RWPE2 (cell line): ENCODE measurements around the gene PPM1N.

Experiments used
- ATAC-seq: fragments of 200-7000 bp; cut with Tn5 transposase; 3 replicates; pipeline ENCODE4 v1.9.1; 2021; ENCODE audit warnings: low read depth
- DNase-seq: peaks from one replicate; pipeline ENCODE4 v3.0.0-alpha.2; 2020; ENCODE audit warnings: low spot score
- H3K27ac ChIP-seq: fragments of 450-650 bp; 2 replicates; pipeline ENCODE4 v1.5.1; 2017; ENCODE audit warnings: mild to moderate bottlenecking; ENCODE audit not compliant: poor library complexity, severe bottlenecking
- H3K27me3 ChIP-seq: fragments of 250-450 bp; sonication (Bioruptor Pico); 2 replicates; pipeline ENCODE4 v1.5.1; 2021; ENCODE audit warnings: mild to moderate bottlenecking, moderate library complexity; ENCODE audit not compliant: insufficient read depth, poor library complexity, severe bottlenecking
- H3K36me3 ChIP-seq: fragments of 250-450 bp; sonication (Bioruptor Pico); 2 replicates; pipeline ENCODE4 v1.5.1; 2020; ENCODE audit warnings: low read depth, mild to moderate bottlenecking, moderate library complexity
- H3K4me1 ChIP-seq: fragments of 250-450 bp; sonication (Bioruptor Pico); 2 replicates; pipeline ENCODE4 v1.5.1; 2021; ENCODE audit warnings: mild to moderate bottlenecking, moderate library complexity; ENCODE audit not compliant: insufficient read depth, poor library complexity, severe bottlenecking
- H3K4me3 ChIP-seq: fragments of 250-450 bp; sonication (Bioruptor Pico); 2 replicates; pipeline ENCODE4 v1.5.1; 2021; ENCODE audit warnings: mild to moderate bottlenecking, moderate library complexity; ENCODE audit not compliant: severe bottlenecking
- H3K9me3 ChIP-seq: fragments of 250-450 bp; sonication (Bioruptor Pico); 2 replicates; pipeline ENCODE4 v1.5.1; 2021; ENCODE audit warnings: mild to moderate bottlenecking, moderate library complexity; ENCODE audit not compliant: severe bottlenecking
- TF ChIP-seq, protein P1 (sequence below): fragments of 450-650 bp; IDR thresholded peaks from one replicate; pipeline ENCODE4 v1.5.1; 2017; ENCODE audit warnings: mild to moderate bottlenecking, moderate library complexity; ENCODE audit not compliant: poor library complexity, severe bottlenecking

Gene PPM1N, protein sequence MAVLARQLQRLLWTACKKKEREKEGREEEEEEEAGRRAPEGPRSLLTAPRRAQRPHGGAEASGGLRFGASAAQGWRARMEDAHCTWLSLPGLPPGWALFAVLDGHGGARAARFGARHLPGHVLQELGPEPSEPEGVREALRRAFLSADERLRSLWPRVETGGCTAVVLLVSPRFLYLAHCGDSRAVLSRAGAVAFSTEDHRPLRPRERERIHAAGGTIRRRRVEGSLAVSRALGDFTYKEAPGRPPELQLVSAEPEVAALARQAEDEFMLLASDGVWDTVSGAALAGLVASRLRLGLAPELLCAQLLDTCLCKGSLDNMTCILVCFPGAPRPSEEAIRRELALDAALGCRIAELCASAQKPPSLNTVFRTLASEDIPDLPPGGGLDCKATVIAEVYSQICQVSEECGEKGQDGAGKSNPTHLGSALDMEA

DNA sequence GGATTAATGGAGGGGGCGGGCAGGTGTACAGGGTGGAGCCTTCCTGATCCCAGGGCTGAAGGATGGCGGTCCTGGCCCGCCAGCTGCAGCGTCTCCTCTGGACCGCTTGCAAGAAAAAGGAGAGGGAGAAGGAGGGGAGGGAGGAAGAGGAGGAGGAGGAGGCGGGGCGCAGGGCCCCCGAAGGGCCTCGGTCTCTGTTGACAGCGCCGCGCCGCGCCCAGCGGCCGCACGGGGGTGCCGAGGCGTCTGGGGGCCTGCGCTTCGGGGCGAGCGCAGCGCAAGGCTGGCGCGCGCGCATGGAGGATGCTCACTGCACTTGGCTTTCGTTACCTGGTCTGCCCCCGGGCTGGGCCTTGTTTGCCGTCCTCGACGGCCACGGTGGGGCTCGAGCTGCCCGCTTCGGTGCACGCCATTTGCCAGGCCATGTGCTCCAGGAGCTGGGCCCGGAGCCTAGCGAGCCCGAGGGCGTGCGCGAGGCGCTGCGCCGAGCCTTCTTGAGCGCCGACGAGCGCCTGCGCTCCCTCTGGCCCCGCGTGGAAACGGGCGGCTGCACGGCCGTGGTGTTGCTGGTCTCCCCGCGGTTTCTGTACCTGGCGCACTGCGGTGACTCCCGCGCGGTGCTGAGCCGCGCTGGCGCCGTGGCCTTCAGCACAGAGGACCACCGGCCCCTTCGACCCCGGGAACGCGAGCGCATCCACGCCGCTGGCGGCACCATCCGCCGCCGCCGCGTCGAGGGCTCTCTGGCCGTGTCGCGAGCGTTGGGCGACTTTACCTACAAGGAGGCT, at the start of gene PPM1N:
TSS of gene PPM1N (plus strand) at position 33 of the 785 bp plus-strand sequence. CDS start at position 63, 30 bp downstream.
- ATAC-seq (0 out of 3 replicates have a peak, but pooled peaks have one; percentile 4), DNase-seq (no peak)
- H3K4me1 ChIP-seq, result peaks cover 6% of the 10 kb centered on the region
- no peaks in the 10 kb centered on the region for H3K36me3 ChIP-seq
- H3K27ac ChIP-seq, result no peak within 1 kb of the TSS
- H3K27me3 ChIP-seq, result no peaks in the 10 kb centered on the region
- H3K4me3 ChIP-seq, result peak within 1 kb of the TSS; percentile 64
- TF ChIP-seq, protein P1, sequence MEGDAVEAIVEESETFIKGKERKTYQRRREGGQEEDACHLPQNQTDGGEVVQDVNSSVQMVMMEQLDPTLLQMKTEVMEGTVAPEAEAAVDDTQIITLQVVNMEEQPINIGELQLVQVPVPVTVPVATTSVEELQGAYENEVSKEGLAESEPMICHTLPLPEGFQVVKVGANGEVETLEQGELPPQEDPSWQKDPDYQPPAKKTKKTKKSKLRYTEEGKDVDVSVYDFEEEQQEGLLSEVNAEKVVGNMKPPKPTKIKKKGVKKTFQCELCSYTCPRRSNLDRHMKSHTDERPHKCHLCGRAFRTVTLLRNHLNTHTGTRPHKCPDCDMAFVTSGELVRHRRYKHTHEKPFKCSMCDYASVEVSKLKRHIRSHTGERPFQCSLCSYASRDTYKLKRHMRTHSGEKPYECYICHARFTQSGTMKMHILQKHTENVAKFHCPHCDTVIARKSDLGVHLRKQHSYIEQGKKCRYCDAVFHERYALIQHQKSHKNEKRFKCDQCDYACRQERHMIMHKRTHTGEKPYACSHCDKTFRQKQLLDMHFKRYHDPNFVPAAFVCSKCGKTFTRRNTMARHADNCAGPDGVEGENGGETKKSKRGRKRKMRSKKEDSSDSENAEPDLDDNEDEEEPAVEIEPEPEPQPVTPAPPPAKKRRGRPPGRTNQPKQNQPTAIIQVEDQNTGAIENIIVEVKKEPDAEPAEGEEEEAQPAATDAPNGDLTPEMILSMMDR, result peak; percentile 20
- H3K9me3 ChIP-seq, result no peaks in the 10 kb centered on the region

DNA sequence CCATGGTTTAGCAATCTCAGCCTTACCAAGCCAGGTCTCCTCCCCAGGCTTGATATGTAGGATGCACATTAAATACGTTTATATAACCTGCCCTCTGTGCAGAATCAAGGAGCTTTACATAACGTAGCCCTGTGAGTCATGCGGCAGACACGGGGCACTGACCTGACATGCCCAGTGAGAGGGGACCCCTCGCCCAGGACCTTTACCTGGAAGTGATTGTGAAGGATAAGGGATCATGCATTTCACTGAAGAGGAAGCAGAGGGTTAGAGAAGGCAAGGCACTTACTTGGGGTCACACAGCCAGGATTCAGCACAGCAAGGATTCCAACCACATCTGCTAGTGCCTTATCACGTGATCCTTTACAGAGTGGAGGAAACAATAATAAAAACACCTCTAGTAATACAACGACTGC, 49.4 kb upstream of the PPM1N start:
- Histone ChIP-seq H3K4me3 (peak overlapping the region; percentile 45), H3K27ac (peak overlapping the region; percentile 90), H3K4me1 (peaks cover 50% of the 10 kb centered on the region), H3K9me3 (no peaks in the 10 kb centered on the region), H3K36me3 (no peaks in the 10 kb centered on the region), H3K27me3 (no peaks in the 10 kb centered on the region)
- TF ChIP-seq, protein P1, result no peak
- DNase-seq (peak; percentile 89), ATAC-seq (peak; percentile 72)

DNA sequence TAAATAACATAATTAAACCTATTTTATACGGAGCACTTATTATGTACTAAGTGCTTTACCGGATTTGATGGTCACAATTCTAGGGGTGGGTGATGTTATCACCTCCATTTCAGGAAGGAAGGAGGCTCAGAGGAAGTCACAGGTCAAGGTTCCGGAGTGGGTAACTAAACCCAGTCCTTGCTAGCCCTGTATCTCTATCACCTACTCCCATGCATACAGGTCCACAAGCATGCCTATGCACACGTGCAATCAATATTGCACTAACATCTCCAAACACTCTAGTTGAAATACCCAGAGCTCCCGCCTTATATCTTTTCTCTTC, 48.3 kb upstream of the PPM1N start:
- peak overlapping the region; percentile 45 for H3K4me3 ChIP-seq
- H3K4me1 ChIP-seq, result peaks cover 45% of the 10 kb centered on the region
- no peaks in the 10 kb centered on the region for H3K36me3 ChIP-seq
- ATAC-seq, result peak; percentile 21; the same call in 1 of the 3 replicates
- DNase-seq, result no peak
- H3K9me3 ChIP-seq, result no peaks in the 10 kb centered on the region
- TF ChIP-seq, protein P1, result no peak
- H3K27me3 ChIP-seq, result no peaks in the 10 kb centered on the region
- H3K27ac ChIP-seq, result peak overlapping the region; percentile 90

DNA sequence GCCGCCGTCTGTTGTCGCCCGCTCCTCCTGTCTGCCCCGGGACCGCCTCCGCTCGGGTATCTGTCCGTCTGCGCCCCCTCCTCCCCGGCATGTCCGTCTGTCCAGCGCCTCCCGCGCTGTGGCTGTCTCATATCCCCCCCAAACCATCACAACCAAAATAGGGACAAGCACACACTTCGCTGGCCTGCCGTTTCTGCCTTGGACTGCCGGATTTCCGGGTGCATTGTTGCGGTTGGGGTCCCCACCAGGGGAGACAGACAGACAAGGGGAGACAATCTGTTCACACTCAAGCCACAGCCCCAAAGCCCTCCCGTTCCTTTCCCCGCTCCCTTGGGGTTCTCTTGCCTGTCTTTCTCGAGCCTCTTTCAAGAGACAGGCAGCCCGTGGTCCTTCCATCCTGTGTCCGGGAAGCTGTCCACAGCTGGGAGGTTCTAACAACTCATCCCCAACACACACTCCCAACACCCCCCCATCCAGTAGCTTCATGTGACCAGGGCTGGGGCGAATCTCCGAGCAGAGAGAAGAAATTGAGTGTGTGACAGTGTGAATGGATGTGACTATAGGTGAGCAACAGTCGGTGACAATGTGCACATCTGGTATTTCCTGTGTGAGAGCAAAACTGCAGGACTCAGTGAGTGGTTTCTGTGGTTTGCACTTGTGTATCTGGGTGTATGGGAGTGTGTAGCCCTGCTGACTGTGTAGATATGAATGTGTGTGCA, 47.0 kb upstream of the PPM1N start:
- Histone ChIP-seq H3K4me1 (peaks cover 52% of the 10 kb centered on the region), H3K4me3 (peak overlapping the region; percentile 45), H3K36me3 (no peaks in the 10 kb centered on the region), H3K27ac (peak overlapping the region; percentile 90), H3K27me3 (no peaks in the 10 kb centered on the region), H3K9me3 (no peaks in the 10 kb centered on the region)
- TF ChIP-seq, protein P1, result no peak
- DNase-seq (no peak), ATAC-seq (no peak)
